Measurements from ENCODE around the gene GPR151. TPM values are rescaled to one million over a fixed set of nuclear protein-coding genes. Genes with fewer than 3 reads are reported as not detected.

Gene GPR151
- total RNA-seq, 1 experiment from 2014 or later, result not detected

- H3K4me1 ChIP-seq (ENCODE audit: control insufficient read depth, insufficient read depth, low read length), result no peaks in the 10 kb centered on the region
- ChIA-PET POLR2A (no interaction called here), CTCF (interaction anchor here (0.6 to 1.2 kb wide), 6 partner anchors 9 to 655 kb away, joined by 3 to 10 read pairs (median 6); no protein-coding TSS in a partner anchor)
- no peaks in the 10 kb centered on the region for H3K36me3 ChIP-seq (ENCODE audit: control insufficient read depth, insufficient read depth, low read length)
- TF ChIP-seq POLR2AphosphoS5 (IDR thresholded peaks at IDR 0.05; ENCODE audit: low read depth, low read length), result no peak
- TF ChIP-seq, protein P1, sequence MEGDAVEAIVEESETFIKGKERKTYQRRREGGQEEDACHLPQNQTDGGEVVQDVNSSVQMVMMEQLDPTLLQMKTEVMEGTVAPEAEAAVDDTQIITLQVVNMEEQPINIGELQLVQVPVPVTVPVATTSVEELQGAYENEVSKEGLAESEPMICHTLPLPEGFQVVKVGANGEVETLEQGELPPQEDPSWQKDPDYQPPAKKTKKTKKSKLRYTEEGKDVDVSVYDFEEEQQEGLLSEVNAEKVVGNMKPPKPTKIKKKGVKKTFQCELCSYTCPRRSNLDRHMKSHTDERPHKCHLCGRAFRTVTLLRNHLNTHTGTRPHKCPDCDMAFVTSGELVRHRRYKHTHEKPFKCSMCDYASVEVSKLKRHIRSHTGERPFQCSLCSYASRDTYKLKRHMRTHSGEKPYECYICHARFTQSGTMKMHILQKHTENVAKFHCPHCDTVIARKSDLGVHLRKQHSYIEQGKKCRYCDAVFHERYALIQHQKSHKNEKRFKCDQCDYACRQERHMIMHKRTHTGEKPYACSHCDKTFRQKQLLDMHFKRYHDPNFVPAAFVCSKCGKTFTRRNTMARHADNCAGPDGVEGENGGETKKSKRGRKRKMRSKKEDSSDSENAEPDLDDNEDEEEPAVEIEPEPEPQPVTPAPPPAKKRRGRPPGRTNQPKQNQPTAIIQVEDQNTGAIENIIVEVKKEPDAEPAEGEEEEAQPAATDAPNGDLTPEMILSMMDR (IDR thresholded peaks at IDR 0.05), result peak; percentile 93
- DNase-seq (ENCODE audit: low read depth, low spot score) (peak; percentile 52), ATAC-seq (peak; percentile 93)
- intact Hi-C loops (cut with micrococcal nuclease; ENCODE audit: unreplicated experiment) (loop anchor here (10.0 kb wide), 2 partner anchors 831 to 1041 kb away; no protein-coding TSS in a partner anchor), in situ Hi-C loops (cut with HindIII; ENCODE audit: low pct_unique_long_range_greater_than_20kb, low sequenced_read_pairs) (loop anchor here (25.0 kb wide), 1 partner anchor 829 kb away; no protein-coding TSS in a partner anchor)
- H3K4me3 ChIP-seq (ENCODE audit: low read depth in 2 of 2, low read length in 2 of 2), result no peak overlapping the region
- no peaks in the 10 kb centered on the region for H3K27me3 ChIP-seq (ENCODE audit: control insufficient read depth, insufficient read depth, low read length)
- no peaks in the 10 kb centered on the region for H3K9me3 ChIP-seq (ENCODE audit: control insufficient read depth, insufficient read depth, low read depth, low read length)
- BruUV-seq (replicated peaks), result no TSS peak
- H3K27ac ChIP-seq (ENCODE audit: low read length), result no peak overlapping the region
These were observed 17.4 kb upstream of the GPR151 start for GRCh38 chr5:146533260-146533857.

- no peak overlapping the region for H3K27ac ChIP-seq (ENCODE audit: low read length)
- no peak for ATAC-seq
- no TSS peak for BruUV-seq (replicated peaks)
- no peak for DNase-seq (ENCODE audit: low read depth, low spot score)
- in situ Hi-C loops (cut with HindIII; ENCODE audit: low pct_unique_long_range_greater_than_20kb, low sequenced_read_pairs) (loop anchor here (25.0 kb wide), 1 partner anchor 832 kb away; no protein-coding TSS in a partner anchor), intact Hi-C loops (cut with micrococcal nuclease; ENCODE audit: unreplicated experiment) (loop anchor here (10.0 kb wide), 2 partner anchors 835 to 1045 kb away; no protein-coding TSS in a partner anchor)
- no peaks in the 10 kb centered on the region for H3K9me3 ChIP-seq (ENCODE audit: control insufficient read depth, insufficient read depth, low read depth, low read length)
- H3K27me3 ChIP-seq (ENCODE audit: control insufficient read depth, insufficient read depth, low read length), result peaks cover 10% of the 10 kb centered on the region; the same call in 1 of the 2 replicates
- H3K4me3 ChIP-seq (ENCODE audit: low read depth in 2 of 2, low read length in 2 of 2), result no peak overlapping the region
- no peaks in the 10 kb centered on the region for H3K4me1 ChIP-seq (ENCODE audit: control insufficient read depth, insufficient read depth, low read length)
- CTCF ChIA-PET, result no interaction called here
- POLR2A ChIA-PET, result no interaction called here
- H3K36me3 ChIP-seq (ENCODE audit: control insufficient read depth, insufficient read depth, low read length), result no peaks in the 10 kb centered on the region
- TF ChIP-seq SIN3A (IDR thresholded peaks at IDR 0.05; ENCODE audit: borderline replicate concordance, insufficient read depth, low read depth, low read length), result no peak
- TF ChIP-seq, protein P1 (IDR thresholded peaks at IDR 0.05), result no peak
- TF ChIP-seq REST (IDR thresholded peaks at IDR 0.05; ENCODE audit: insufficient read depth in 1 of 2, low read depth in 2 of 2, low read length in 1 of 2), result no peak
- TF ChIP-seq POLR2AphosphoS5 (IDR thresholded peaks at IDR 0.05; ENCODE audit: low read depth, low read length), result no peak
- no peak for TF ChIP-seq TCF7L2 (IDR thresholded peaks at IDR 0.05; ENCODE audit: low read depth, low read length)
These were observed 14.0 kb upstream of the GPR151 start for GRCh38 chr5:146529984-146530383.
